ENCODE results near the gene PHF3.
A peak's percentile ranks its signal among the peaks of the same experiment; 100 is the strongest.

Gene PHF3, protein sequence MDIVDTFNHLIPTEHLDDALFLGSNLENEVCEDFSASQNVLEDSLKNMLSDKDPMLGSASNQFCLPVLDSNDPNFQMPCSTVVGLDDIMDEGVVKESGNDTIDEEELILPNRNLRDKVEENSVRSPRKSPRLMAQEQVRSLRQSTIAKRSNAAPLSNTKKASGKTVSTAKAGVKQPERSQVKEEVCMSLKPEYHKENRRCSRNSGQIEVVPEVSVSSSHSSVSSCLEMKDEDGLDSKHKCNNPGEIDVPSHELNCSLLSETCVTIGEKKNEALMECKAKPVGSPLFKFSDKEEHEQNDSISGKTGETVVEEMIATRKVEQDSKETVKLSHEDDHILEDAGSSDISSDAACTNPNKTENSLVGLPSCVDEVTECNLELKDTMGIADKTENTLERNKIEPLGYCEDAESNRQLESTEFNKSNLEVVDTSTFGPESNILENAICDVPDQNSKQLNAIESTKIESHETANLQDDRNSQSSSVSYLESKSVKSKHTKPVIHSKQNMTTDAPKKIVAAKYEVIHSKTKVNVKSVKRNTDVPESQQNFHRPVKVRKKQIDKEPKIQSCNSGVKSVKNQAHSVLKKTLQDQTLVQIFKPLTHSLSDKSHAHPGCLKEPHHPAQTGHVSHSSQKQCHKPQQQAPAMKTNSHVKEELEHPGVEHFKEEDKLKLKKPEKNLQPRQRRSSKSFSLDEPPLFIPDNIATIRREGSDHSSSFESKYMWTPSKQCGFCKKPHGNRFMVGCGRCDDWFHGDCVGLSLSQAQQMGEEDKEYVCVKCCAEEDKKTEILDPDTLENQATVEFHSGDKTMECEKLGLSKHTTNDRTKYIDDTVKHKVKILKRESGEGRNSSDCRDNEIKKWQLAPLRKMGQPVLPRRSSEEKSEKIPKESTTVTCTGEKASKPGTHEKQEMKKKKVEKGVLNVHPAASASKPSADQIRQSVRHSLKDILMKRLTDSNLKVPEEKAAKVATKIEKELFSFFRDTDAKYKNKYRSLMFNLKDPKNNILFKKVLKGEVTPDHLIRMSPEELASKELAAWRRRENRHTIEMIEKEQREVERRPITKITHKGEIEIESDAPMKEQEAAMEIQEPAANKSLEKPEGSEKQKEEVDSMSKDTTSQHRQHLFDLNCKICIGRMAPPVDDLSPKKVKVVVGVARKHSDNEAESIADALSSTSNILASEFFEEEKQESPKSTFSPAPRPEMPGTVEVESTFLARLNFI (N-terminal part only)

DNA sequence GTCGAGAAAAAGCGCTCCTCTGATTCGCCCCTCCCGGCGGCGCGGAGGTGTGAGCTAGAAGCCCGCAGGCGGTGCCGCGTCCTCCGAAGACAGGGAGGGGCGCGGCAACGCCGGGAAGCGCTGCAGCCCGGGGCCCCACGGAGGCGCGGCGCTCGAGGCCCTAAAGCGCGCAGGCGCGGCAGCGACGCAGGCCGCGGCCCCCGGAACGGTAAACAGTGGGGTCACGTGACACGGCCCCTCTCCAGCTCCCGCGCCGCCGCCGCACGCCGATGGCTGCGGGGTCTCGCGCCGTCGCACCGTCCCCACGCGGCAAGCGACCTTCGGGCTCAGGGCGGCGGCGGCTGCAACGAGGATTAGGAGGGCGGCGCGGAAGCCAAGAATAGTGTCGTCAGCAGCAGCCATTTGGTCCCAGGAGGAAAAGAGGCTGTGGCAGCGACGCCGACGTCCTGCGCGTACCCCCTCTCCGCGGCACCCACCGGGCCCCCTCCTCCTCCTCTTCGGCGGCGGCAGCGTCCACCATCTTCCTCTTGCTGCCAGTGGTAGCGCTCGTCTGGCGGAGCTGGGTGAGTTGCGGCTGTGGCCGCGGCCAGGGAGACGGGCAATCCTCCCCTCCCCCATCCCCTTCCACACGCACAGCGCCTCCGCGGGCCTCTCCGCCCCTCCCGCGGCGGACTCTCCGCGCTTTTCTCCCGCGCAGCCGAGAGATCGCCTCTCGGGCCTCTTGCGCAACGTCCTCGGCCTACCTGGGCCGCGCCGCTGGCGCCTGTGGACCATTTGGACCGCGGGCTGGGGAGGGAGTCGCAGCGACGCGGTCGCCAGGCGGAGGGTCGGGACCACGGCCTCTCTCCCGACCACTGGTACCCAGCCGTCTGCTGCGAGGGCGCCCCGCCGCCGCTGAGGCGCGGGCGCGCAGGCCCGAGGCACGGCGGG lies at the start of gene PHF3:
PHF3 (plus strand) TSS at position 215 of the 930 bp plus-strand sequence. CDS start 10,750 bp downstream, outside the sequence.
- DNase-seq, result peak; percentile 91

DNA sequence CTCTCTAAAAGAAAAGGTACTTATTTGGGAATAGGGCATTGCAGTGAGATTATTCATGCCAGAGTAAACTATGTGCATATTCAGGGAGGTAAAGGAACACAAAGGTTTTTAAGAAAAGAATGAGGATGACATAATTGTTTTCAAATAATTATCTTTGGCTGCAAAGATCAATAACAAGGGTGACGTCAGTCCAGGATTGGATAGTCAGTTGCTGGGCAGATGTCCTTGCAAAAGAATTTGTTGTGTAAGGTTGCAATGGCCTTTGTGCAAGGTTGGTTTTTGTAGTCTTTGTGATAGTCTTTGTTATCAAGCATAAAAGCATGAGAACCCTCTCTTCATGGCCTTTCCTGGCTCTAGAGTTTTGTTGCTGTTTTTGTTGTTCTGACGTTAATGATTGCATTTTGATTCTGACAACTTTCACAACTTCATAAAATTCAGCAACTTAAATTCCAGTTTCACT lies 45.6 kb upstream of the PHF3 start:
- DNase-seq, result no peak

DNA sequence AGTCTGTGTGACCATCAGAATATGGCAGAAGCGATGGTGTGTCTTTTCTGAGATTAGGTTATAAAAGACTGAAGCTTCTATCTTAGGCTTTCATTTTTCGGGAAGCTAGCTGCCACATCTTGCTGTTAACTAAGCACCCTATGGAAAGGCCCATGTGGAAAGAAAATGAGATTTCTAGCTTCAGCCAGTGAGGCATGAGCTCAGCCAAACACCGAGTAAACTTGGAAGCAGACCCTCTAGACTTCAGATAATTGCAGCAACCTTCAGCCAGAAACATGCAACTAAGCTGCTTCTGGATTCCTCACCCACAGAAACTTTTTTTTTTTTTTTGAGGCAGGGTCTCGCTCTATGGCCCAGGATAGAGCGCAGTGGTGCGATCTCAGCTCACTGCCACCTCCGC lies 42.7 kb upstream of the PHF3 start:
- DNase-seq, result no peak

DNA sequence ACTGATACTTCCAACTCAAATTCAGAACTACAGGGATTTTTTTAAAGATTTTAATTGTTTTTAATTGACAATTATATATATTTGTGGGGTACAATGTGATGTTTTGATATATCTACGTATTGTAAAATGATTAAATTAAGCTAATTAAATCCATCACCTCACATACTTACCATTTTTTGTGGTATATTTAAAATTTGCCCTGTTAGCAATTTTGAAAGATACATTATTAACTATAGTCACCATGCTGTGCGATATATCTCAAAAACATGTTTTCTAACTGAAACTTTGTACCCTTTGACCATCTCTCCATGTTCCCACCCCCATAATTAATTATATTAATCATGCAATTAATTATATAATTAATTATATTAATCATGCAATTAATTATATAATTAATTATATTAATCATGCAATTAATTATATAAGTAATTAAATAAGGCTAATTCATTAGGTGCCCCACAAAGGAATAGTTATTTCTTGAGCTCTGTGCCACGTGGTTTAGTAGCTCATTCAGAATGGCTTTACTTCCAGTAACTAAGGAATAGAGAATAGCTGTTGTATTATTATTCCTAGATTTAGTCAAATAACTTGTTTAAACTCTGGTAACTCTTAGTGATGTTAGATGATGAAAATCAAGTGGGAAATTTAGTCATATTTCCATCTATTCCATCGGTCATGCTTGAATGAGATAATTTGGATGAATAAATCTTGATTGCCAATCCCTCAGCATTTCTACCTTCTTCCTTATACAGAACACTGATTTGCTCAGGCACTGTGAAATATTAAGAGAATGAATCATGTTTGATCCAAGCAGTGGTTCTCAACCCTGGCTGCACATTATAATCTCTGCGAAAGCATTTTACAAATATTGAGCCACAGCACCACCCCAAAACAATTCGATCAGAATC lies 38.2 kb upstream of the PHF3 start:
- DNase-seq, result no peak

DNA sequence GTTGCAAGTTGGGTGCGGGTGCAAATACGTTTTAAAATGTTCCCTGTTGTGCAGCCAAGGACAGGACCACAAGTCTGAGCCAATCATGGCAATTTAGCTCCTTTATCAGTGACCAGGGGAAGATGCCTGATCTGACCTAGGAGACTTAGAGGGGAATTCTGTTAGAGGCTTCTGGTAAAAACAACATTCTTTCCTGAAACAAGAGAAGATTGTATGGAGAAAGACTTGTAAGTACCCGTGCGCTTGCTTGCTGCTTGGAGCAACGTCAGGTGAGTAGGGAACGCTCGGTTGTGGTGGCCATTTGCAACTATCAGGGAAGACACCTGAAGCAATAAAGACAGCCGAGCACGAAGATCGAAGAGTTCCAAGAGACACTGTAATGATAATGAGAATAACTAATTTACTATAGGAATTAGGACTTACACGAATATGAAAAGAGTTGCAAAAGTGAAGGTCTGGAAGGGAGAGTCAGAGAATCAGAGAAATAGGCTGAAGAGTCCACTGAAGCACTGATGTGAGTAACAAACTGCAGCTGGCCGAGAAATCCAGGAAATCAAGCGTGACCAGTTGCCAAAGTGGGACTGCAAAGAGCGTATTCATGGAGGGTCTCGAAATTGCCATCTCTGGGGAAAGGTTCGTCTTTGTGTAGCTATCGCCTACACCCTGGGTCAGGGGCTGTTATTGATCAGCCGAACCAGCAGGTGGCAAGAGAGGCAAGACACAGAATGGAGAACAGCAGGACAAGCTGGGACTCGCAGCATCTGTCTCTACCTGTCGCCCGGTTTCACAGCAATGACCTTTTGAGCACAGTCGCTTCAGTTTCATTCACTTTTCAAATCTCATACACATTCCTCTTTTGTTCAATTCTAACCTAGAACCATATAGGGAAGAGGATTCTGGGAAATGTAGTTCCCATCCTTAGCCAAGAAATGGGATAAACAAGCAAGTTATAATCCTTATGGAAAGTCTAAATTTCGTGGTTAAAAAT lies 37.3 kb upstream of the PHF3 start:
- peak; percentile 72 for DNase-seq

DNA sequence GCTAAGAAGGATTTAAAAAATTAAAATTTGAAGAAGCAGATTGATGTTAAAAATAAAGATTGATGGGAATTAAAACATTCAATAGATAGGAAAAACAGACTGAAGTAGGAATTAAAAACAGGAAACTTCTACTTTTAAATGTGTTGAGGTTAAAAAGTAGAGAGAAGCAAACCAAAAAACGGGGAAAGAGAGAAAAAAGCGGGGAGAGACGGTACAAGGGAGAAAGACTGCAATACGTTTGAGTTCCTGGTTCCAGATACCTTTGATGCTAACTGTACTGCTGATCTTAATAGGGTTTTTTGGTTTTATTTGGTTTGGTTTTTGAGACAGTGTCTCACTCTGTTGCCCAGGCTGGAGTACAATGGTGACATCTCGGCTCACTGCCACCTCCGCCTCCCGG lies 36.4 kb upstream of the PHF3 start:
- DNase-seq, result no peak

DNA sequence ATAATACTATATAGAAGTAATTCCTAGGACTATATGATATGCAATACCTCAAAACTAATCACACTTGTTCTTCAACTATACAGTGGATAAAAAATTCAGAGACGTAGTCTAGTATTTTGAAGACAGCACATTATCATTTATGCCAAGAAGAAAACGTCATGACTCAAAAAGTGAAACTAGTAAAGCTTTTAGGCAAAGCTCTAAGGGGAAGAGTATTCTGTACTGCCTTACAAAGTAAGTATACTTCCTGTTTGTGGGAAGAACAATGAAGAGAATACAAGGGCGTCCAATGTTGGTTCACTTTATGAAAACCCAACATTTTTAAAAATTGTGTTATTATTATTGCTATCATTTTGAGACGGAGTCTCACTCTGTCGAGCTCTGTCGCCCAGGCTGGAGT lies 35.5 kb upstream of the PHF3 start:
- no peak for DNase-seq

DNA sequence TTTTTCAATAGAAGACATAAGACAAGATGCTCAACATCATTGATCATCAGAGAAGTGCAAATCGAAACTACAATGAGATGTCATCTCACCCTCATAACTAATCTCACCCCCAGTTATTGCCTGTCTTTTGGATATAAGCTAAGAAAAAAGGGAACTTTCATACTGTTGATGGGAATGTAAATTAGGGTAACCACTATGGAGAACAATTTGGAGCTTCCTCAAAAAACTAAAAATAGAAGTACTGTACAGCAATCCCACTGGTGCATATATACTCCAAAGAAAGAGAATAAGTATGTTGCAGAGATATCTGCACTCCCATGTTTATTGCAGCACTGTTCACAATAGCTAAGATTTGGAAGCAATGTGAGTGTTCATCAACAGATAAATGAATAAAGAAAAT lies 26.4 kb upstream of the PHF3 start:
- DNase-seq, result no peak

DNA sequence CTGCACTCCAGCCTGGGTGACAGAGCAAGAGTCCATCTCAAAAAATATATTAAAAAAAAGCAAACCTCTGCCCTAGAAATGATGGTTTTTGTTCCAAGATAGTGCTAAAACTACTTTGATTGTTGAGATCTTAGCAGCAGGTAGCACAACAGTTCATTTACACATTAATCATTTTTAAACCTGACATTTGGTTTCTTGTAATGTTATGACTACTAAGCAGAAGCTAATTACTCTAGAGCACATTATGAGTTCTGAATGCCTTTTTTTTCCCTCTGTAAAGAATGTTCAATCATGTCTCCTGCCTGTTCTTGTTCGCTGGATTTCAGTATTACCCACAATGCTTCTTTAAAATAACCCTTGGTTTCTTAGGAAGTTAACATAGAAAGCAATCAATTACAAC lies 24.7 kb upstream of the PHF3 start:
- no peak for DNase-seq

DNA sequence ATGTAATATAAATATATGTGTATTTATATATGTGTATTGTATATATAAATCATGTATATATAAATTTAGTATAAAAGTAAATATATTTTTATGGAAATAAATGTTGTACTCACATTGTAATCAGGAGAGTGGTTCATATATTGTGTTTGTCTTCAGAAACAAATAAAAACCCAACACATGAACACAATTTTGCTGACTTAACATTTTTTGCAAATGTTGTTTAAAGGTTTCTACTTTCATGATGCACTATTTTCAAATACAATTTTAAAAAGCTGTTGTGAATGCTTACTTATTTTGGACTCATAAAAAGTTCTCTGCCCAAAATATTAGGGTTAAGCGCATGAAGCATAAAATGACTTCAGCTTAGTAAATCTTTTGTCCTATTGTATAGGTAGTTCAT lies 24.0 kb upstream of the PHF3 start:
- DNase-seq, result no peak

DNA sequence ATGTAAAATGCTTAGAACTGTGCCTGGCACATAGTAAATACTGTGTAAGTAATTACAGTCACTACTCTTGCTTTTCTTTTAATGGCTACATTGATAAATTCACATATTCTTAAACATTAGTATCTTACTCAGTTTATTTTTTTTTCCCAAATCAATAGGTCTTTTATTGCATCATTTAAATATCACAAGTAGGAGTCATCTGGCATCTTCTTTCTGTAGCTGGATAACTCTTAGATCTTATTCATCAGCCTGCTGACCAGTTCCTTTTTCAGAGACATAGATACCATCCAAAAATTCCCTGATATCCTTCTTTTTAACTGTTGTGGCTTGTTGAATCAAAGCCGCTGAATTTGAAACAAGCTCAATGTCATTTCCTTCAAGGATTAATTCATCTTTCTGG lies 20.0 kb upstream of the PHF3 start:
- DNase-seq, result no peak

DNA sequence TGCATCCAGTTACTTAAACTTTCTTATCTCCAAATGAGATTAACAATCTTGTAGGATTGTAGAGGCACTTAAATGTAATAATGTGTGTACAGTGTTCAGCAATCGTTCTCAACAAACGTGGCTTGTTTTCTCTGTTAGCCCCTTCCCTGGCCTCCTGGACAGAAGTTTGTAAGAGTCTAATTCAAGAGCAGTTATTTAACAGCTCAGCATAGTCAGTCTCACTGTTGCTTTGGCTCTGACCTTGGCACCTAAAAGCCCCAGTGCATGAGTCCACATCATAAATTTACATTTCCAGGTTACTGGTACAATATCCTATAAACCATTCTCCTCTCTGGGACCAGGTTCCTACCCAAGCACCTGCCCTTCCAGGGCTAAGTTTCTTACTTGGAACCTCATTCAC lies 11.5 kb upstream of the PHF3 start:
- no peak for DNase-seq

DNA sequence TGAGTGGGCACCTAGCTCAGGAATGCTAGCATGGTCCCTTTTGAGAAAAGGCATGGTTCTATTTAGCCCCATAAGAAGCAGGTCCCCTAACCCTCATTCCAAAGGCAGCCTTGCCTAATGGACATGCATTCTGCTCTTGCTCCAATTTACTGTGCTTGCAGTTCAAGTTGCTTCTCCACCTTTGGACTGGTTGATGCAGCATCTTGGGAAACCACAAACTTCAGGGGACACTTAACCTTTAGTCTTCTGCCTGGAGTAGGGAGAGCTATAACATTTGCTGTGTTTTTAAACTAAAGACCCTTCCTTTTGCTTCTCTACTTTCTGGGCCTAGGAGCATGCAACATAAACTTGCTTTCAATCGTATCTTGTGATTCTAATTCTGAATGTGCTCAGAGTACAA lies 5.1 kb upstream of the PHF3 start:
- no peak for DNase-seq

DNA sequence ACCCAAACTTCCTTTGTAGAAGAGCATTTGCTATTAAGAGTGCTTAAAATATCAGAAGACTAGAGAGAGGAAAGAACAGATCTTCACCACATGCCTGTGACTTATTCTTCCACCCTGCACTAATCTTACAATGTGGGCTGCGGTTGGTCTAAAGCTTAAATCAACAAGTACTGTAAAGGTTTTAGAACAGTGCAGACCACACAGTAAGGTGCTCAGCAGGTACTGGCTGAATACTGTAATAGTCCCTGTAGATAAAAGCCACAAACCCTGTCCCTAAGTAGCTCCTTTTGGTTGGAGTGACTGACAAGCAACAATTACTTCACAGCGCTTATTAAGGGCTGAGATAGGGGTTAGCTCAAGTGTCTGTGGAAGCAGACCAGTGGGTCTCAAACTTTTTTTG lies 972 bp upstream of the PHF3 start:
- no peak for DNase-seq

DNA sequence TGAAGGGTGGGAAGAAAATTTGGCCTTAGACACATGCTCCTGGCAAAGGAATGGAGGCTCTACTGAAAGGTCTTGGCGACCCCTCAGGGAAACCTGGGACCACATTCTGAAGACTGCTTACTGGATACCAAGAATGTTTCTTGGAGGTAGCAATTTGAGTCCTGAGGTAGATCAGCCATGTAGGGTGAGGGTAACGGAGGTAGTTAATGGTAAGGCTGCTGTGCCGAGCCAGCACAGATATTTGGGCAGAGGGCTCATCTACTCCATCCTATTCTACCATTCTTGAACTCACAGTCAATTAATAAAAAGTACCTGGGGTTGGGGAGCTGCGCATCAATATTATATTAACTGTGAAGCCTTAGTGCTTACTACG lies 401 bp upstream of the PHF3 start:
- DNase-seq, result no peak

DNA sequence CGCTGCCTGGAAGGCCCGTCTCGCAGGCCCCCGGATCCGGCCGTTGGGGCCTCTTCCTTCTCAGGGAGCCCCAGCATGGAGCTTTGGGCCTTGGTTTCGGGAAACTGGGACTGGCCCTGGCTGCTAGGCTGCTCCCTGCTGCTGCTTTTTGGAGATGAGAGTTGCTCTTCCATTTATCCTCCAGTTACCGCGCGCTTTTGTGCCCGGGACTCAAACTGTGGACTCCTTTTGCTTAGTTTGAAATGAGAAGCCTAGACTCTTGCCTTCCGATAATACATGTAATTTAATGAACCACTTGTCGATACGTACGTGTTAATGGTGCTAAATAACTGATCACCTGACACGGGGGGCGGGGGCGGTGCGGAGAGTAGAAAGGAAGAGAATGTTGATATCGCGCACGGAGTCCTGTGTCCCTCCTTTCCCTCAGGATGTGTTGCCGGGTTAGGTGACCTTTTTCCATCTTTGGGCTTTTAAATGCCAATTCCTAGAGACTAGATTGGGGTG lies 968 bp downstream of the PHF3 start:
- DNase-seq, result peak; percentile 55

DNA sequence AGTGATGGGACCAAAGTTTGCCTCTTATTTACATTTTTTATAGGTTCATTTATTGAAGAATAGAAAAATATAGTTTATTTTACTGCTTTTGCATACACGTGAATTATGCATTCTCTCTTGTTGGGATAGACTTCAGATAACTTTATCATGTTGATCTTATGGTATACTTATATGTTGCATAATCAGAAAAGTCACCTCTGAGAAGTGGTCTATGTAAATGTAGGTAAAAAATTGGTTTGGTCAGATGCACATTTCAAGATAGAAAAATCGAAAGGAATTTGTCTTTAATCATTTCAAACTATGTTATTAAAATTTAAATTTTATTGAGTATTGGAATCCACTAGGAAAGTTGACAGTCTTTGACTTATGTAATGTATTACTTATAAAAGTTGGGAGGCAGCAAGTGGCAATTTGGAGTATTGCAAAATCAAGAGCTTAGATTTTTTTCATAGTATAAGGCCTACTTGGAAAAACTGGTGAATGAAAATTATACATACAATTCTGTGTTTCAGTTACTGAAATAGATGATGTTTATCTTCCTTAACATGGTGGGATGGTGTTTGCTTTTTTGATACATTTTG lies 2.4 kb downstream of the PHF3 start:
- DNase-seq, result no peak

DNA sequence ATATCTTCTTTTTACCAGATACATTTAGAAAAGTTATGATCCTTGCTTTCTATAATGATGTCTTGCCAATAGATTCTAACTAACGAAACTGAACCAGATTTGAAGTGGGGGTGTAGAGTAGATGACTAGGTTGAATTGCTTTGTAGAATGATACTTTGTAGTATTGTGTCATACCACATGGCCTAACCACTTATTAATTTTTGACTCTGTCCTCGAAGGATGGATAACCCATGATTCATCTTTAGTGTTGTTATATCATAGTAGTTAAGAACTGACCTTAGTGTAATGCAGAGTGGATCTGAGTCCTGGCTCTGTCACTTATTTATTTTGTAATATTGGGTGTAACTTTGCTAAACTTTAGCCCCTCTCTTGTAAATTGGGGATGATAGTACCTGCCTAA lies 4.5 kb downstream of the PHF3 start:
- DNase-seq, result no peak

DNA sequence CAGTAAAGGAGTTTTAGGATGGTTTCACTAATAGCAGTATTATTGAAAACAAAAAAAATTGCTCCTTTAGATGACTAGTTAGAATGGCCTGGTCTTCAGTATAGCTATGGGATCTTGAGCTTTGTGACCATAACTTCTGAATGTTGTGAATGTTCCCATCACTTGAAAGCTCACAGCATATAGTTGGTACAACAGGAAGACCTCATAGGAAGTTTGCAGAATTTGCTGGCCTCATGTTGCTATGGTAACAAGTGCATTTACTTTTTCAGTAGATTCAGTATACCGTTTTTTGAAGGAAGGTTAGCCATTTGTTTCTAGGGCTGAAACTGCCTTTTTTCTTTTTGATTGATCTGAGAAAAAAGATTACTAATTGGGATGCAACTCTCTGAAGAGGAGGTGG lies 8.3 kb downstream of the PHF3 start:
- no peak for DNase-seq
